LHCN-M2 (cell line): ENCODE data around the gene BEST3. TPM values are rescaled to one million over a fixed set of nuclear protein-coding genes. Genes with fewer than 3 reads are reported as not detected.

Experiments
- total RNA-seq: library from RNA; depleted of rRNA; stranded (reverse); fragments of >200 nt; gene quantifications from 2 replicates; pipeline ENCODE4 v1.2.3, GENCODE V29; 2014; rRNA removed

The BEST3 gene
- total RNA-seq, 1 experiment from 2014 or later, result 2.4 TPM

Other genes starting within 250 kb of the BEST3 start
- gene FRS2, start 228.9 kb downstream of the BEST3 start, total RNA-seq, result 39.4 and 47.1 TPM in 2 replicates
- gene CCT2, start 113.8 kb downstream of the BEST3 start, total RNA-seq, result 338 and 371 TPM in 2 replicates
- not detected in 2 replicates for gene LRRC10, start 88.4 kb downstream of the BEST3 start, total RNA-seq
- 8.3 and 16.5 TPM in 2 replicates for gene RAB3IP, start 39.6 kb upstream of the BEST3 start, total RNA-seq
- not detected in 2 replicates for gene MYRFL, start 125.9 kb upstream of the BEST3 start, total RNA-seq